Mesendoderm (in vitro differentiated cells): ENCODE measurements around the gene POMZP3.
A peak's percentile ranks its signal among the peaks of the same experiment; 100 is the strongest.
"Not testable (repeated sequence)": the region's sequence is repeated elsewhere in the genome, so short reads cannot be mapped to it uniquely, and the experiment has no call there.

ENCODE experiments used
- DNase-seq: peaks from one replicate; pipeline ENCODE4 v3.0.0; 2013
- H2AK5ac ChIP-seq: 2 replicates; pipeline ENCODE4 v1.6.1; 2013; ENCODE audit warnings: low read length, inconsistent platforms
- H2BK120ac ChIP-seq: 2 replicates; pipeline ENCODE4 v1.6.1; 2013; ENCODE audit warnings: low read depth, mild to moderate bottlenecking, low read length, moderate library complexity, mixed read lengths
- H2BK15ac ChIP-seq: replicated peaks from 2 replicates; pipeline ENCODE4 v1.6.1; 2013; ENCODE audit warnings: low read depth, mild to moderate bottlenecking, moderate library complexity
- H2BK5ac ChIP-seq: 2 replicates; pipeline ENCODE4 v1.6.1; 2013; ENCODE audit warnings: low read length, inconsistent platforms
- H3K18ac ChIP-seq: 2 replicates; pipeline ENCODE4 v1.6.1; 2013; ENCODE audit warnings: mild to moderate bottlenecking, low read length, mixed read lengths
- H3K23ac ChIP-seq: one replicate; pipeline ENCODE4 v1.6.1; 2013; ENCODE audit warnings: low read length
- H3K27ac ChIP-seq: 2 replicates; pipeline ENCODE4 v1.5.1; 2013; ENCODE audit warnings: low read depth, mild to moderate bottlenecking, inconsistent platforms, low read length, moderate library complexity
- H3K27me3 ChIP-seq: 2 replicates; pipeline ENCODE4 v1.6.1; 2013; ENCODE audit warnings: low read length, control low read depth, mild to moderate bottlenecking, inconsistent platforms; ENCODE audit not compliant: insufficient read depth, poor library complexity
- H3K36me3 ChIP-seq: 2 replicates; pipeline ENCODE4 v1.6.1; 2013; ENCODE audit warnings: low read length, inconsistent platforms; ENCODE audit not compliant: control insufficient read depth, insufficient read depth
- H3K4ac ChIP-seq: one replicate; pipeline ENCODE4 v1.6.1; 2013; ENCODE audit warnings: low read depth, mild to moderate bottlenecking, low read length, moderate library complexity
- H3K4me1 ChIP-seq: 2 replicates; pipeline ENCODE4 v1.6.1; 2013; ENCODE audit warnings: low read depth, low read length, inconsistent platforms; ENCODE audit not compliant: control insufficient read depth
- H3K4me2 ChIP-seq: 2 replicates; pipeline ENCODE4 v1.6.1; 2013; ENCODE audit warnings: low read length
- H3K4me3 ChIP-seq: 2 replicates; pipeline ENCODE4 v1.5.1; 2013; ENCODE audit warnings: mild to moderate bottlenecking, low read length
- H3K56ac ChIP-seq: one replicate; pipeline ENCODE4 v1.6.1; 2013; ENCODE audit warnings: low read length
- H3K79me1 ChIP-seq: 2 replicates; pipeline ENCODE4 v1.6.1; 2013; ENCODE audit warnings: low read length, inconsistent platforms
- H3K79me2 ChIP-seq: 2 replicates; pipeline ENCODE4 v1.6.1; 2013; ENCODE audit warnings: mild to moderate bottlenecking, low read length; ENCODE audit not compliant: control insufficient read depth, insufficient read depth
- H3K9ac ChIP-seq: 2 replicates; pipeline ENCODE4 v1.6.1; 2013; ENCODE audit warnings: low read length, inconsistent platforms
- H4K5ac ChIP-seq: one replicate; pipeline ENCODE4 v1.6.1; 2013; ENCODE audit warnings: low read length
- H4K8ac ChIP-seq: one replicate; pipeline ENCODE4 v1.6.1; 2013; ENCODE audit warnings: low read depth, mild to moderate bottlenecking, control low read depth, low read length, moderate library complexity
- WGBS: extraction: QIAGEN DNeasy Blood & Tissue Kit; methylation state at CpG from one replicate; pipeline ENCODE4 v1.1.7; 2013; ENCODE audit warnings: low lambda C conversion rate, missing lambda C conversion rate; ENCODE audit not compliant: insufficient coverage; ENCODE audit errors: extremely low coverage; 5-methylcytosine and 5-hydroxymethylcytosine counted together

Gene POMZP3

GRCh38 chr7:76637061-76637691, 10.1 kb upstream of the POMZP3 start:
- not testable (repeated sequence) for H3K9ac ChIP-seq, H2AK5ac ChIP-seq, H3K4me1 ChIP-seq, H3K27ac ChIP-seq, H3K27me3 ChIP-seq, H3K4me2 ChIP-seq, H3K79me1 ChIP-seq, H3K56ac ChIP-seq, H2BK120ac ChIP-seq, H2BK15ac ChIP-seq, H3K4ac ChIP-seq, H3K18ac ChIP-seq, H4K5ac ChIP-seq, H2BK5ac ChIP-seq, H3K4me3 ChIP-seq, H3K36me3 ChIP-seq, H3K79me2 ChIP-seq, H4K8ac ChIP-seq, H3K23ac ChIP-seq
- DNase-seq, result peak; percentile 16
- no CpG with 5 or more reads among the region's 7 CpGs for WGBS

- not testable (repeated sequence) for H3K4me2 ChIP-seq, H2BK120ac ChIP-seq, H4K8ac ChIP-seq, H3K23ac ChIP-seq, H3K79me1 ChIP-seq, H3K4me3 ChIP-seq, H3K36me3 ChIP-seq, H3K79me2 ChIP-seq, H2BK15ac ChIP-seq, H3K27me3 ChIP-seq, H4K5ac ChIP-seq, H3K18ac ChIP-seq, H3K4me1 ChIP-seq, H3K27ac ChIP-seq, H2AK5ac ChIP-seq, H2BK5ac ChIP-seq
- peak overlapping the region; percentile 66 for H3K56ac ChIP-seq
- peak; percentile 3 for DNase-seq
- no CpG with 5 or more reads among the region's 34 CpGs for WGBS
- peak overlapping the region; percentile 55 for H3K4ac ChIP-seq
- H3K9ac ChIP-seq, result peak overlapping the region; percentile 52
Observed at GRCh38 chr7:76626581-76626980, 498 bp downstream of the POMZP3 start.

DNA sequence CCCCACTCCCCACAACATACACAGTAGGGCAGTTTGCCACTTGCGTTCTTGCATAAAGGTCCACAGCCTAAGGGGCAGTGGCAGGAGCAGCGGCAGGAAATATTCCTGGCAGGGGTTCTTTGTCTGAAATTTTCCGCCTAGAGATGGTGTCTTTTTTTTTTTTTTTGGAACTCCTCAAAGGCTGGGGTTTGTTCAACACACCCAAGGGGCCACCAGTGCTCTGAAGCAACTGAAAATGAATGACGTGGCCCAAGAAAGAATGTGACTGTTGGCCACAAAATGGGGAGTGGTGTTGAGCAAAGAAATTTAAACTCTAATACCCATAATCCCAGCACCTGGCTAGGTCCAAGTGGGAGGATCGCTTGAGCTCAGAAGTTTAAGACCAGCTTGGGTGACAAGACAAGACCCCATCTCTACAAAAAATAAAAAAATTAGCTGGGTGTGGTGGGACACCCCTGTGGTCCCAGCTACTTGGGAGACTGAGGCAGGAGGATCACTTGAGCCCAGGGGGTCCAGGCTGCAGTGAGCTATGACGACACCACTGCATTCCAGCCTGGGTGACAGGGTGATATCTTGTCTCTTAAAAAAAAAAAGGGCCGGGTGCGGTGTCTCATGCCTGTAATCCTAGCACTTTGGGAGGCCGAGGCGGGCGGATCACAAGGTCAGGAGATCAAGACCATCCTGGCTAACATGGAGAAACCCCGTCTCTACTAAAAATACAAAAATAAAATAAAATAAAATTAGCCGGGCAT, 7.5 kb downstream of the POMZP3 start:
- not testable (repeated sequence) for H3K27me3 ChIP-seq, DNase-seq, H2AK5ac ChIP-seq, H3K36me3 ChIP-seq, H2BK5ac ChIP-seq, H3K56ac ChIP-seq, H4K5ac ChIP-seq, H3K4ac ChIP-seq, H3K4me3 ChIP-seq, H2BK15ac ChIP-seq, H3K18ac ChIP-seq, H3K4me2 ChIP-seq, H3K23ac ChIP-seq, H2BK120ac ChIP-seq, H4K8ac ChIP-seq, H3K9ac ChIP-seq, H3K4me1 ChIP-seq, H3K79me1 ChIP-seq, H3K79me2 ChIP-seq, H3K27ac ChIP-seq
- no CpG with 5 or more reads among the region's 13 CpGs for WGBS

GRCh38 chr7:76613783-76614182, 13.3 kb downstream of the POMZP3 start:
- H3K4me3 ChIP-seq, H4K5ac ChIP-seq, H2AK5ac ChIP-seq, H4K8ac ChIP-seq, H3K27ac ChIP-seq, H3K79me2 ChIP-seq, H3K9ac ChIP-seq, H2BK5ac ChIP-seq, H3K4me1 ChIP-seq, H3K18ac ChIP-seq, H3K56ac ChIP-seq, H3K36me3 ChIP-seq, H2BK120ac ChIP-seq, H3K27me3 ChIP-seq, H3K23ac ChIP-seq, H3K79me1 ChIP-seq, DNase-seq, H2BK15ac ChIP-seq, H3K4ac ChIP-seq, H3K4me2 ChIP-seq: not testable (repeated sequence)
- WGBS, result no CpG with 5 or more reads among the region's 3 CpGs

GRCh38 chr7:76612232-76612631, 14.8 kb downstream of the POMZP3 start:
- H3K4ac ChIP-seq, H2BK5ac ChIP-seq, H3K36me3 ChIP-seq, H3K27ac ChIP-seq, H3K4me1 ChIP-seq, H2BK15ac ChIP-seq, H3K23ac ChIP-seq, H3K27me3 ChIP-seq, H3K9ac ChIP-seq, H3K4me3 ChIP-seq, H3K4me2 ChIP-seq, DNase-seq, H2AK5ac ChIP-seq, H4K8ac ChIP-seq, H4K5ac ChIP-seq, H3K56ac ChIP-seq, H3K18ac ChIP-seq, H3K79me2 ChIP-seq, H3K79me1 ChIP-seq, H2BK120ac ChIP-seq: not testable (repeated sequence)
- WGBS, result no CpG with 5 or more reads among the region's 3 CpGs

- not testable (repeated sequence) for H3K18ac ChIP-seq, DNase-seq, H3K27me3 ChIP-seq, H3K27ac ChIP-seq, H4K5ac ChIP-seq, H2AK5ac ChIP-seq, H3K23ac ChIP-seq, H3K56ac ChIP-seq, H3K4me3 ChIP-seq, H3K79me1 ChIP-seq, H4K8ac ChIP-seq, H2BK5ac ChIP-seq, H3K36me3 ChIP-seq, H3K4me1 ChIP-seq, H3K4me2 ChIP-seq, H2BK120ac ChIP-seq, H3K79me2 ChIP-seq, H3K9ac ChIP-seq, H2BK15ac ChIP-seq, H3K4ac ChIP-seq
- no CpG with 5 or more reads among the region's 10 CpGs for WGBS
Observed at GRCh38 chr7:76609864-76610263, 17.2 kb downstream of the POMZP3 start.
